Measurements from ENCODE around the gene DSCAM.
"Not testable (repeated sequence)": the region's sequence is repeated elsewhere in the genome, so short reads cannot be mapped to it uniquely, and the experiment has no call there.

DSCAM gene

DNA sequence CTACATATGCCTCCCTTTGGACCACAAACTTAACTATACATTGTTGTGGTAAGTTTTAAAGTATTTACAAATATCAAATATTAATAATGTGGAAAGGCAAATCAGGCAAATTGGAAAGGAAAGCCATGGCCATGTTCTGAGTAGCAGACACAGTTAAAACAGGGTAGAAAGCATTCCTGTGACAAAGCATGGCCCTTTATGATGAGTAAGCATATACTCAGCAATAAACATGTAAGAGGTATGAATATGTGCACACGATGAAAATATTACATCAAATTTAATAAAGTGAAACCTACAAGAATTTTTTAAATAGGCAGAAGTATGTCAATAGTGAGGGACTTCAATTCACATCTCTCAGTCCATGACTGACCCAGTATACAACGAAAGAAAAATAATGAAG is 389.2 kb downstream of the DSCAM start:
- DNase-seq (ENCODE audit: low read depth) = no peak

DNA sequence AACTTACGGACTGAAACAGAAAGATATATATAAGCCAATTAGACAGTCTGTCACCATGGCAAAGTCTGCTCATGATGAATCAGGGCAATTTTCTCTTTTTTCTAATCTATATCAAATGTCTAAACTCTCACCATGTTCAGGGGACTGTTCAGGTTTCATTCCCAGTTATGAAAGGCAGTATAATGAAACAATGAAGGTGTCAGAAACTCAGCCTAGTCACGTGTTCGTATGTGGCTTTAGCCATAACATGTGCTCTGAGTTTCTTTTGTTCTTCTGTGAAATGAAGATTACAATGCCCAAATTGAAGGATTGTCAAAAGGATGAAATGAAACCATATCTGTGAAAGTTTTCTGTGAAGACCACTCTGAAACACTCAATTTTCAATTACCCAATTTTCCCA is 392.9 kb downstream of the DSCAM start:
- no peak for DNase-seq (ENCODE audit: low read depth)

DNA sequence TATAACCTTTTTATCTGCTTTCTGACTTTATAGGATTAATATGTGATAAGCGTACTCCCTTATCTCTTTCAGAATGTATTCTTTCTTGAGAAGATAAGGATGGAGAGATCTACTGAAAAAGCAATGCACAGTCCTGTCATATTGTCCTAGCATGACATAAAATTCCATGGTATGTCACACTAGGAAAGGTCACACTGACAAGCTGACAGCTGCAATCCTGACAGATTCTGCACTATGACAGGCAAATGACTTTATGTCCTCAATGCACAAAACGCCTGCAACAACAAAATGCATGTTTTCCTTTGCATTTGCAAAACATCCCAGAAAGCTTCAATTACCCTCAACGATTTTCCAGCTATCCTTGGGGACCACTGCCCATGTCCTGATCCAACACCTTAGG is 393.8 kb downstream of the DSCAM start:
- DNase-seq (ENCODE audit: low read depth) = no peak

DNA sequence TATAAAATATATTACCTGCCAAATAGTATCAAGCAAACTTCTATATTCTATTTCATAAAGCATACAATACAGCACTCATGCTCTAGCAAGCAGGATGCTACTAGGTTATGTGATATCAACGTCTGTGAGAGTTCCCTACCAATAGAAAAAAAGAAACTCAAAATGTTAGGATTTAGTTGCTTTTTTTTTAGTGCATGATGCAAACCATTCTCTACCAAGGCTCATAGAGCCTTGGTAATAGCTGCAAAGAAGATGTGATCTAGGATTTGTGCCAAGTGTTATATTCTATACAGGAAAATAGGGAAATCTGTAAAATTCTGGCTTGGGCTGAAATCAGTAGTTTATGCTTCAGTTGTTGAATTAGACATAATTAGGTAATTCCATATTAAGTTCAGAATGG is 394.4 kb downstream of the DSCAM start:
- no peak for DNase-seq (ENCODE audit: low read depth)

DNA sequence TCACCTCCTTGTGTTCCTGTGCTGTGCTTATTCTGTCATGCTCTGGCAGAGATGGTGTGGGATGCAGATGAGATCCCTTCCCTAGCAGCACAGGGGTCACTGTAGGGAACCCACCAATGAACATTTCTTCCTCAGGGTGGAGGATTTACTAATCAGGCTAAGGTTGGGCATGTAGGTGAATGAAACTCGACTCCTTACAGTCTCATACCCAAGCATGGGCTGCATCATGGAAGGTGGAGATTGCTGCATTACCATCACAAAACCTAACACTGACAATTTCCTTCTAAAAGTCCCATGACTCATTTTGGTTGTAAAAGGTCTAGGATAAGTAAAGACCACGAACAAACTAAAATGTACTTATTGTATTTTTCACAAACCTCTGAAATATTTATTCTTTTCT is 399.9 kb downstream of the DSCAM start:
- DNase-seq (ENCODE audit: low read depth) = no peak

DNA sequence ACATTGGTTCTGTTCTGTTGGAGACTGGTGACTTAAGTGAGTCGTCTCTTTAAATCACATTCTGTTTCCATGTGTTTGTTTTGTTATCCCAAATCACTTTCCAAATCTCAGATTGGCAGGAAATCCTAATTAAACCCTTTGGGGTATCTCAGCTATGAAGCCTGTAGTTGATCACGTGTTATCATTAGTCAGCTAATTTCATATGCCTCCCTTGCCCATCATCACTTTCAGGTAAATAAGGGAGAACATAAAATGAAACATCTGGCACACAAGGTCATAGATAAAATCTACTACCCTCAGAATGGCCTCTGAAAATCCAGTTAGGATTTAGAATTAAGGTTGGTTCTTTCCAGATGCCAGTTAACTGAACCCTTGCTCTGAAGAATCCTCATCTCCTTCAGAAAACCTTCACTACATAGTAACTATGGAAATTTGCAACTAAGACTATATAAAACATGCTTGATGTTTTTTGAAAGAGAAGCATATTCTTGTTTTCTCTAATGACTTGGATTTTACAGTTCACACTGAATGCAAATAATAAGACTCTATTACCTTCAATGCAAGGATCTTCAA is 401.5 kb downstream of the DSCAM start:
- DNase-seq (ENCODE audit: low read depth) = no peak

DNA sequence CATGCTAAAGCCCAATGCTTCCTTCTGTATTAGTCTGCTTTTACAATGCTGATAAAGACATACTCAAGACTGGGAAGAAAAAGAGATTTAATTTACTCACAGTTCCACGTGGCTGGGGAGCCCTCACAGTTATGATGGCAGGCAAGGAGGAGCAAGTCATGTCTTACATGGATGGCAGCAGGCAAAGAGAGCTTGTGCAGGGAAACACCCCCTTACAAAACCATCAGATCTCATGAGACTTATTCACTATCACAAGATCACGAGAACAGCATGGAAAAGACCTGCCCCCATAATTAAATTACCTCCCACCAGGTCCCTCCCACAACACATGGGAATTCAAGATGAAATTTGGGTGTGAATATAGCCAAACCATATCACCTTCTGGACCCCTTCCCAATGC is 407.4 kb downstream of the DSCAM start:
- DNase-seq (ENCODE audit: low read depth) = not testable (repeated sequence)

DNA sequence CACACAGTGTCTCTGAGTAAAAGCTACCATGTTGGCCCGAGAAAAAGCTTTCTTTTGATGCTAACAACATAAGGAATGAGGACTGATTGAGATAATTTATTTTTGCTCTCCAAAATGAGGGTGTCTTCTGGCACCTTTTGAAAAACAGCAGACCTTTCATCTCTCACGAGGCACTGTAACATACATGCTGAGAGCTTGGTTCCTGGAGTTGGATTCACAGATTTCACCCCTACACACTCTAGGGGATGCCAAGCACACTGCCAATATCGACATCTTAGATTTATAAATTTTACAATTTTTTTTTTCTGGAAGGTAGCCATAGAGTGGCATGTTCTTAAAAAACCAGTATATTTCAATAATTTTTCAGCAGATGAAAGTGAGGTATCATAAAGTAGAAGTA is 408.3 kb downstream of the DSCAM start:
- no peak for DNase-seq (ENCODE audit: low read depth)

DNA sequence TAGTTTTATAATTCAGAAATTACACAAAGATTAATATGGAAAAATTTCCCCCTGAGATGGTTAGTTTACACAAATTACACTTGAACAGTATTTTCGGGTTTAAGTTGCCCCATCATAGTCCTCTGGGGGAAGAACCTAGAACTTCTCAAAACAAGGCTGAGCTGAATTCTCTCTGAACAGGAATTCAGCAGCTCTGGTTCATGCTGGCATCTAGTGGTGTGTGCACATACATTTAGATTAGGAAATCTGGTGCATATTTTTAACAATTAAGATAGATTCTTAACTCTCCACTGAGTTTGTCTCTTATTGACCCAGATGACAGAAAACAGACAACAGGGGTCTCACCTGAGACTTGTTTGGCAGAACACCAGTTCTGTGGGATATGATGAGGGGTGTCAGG is 410.7 kb downstream of the DSCAM start:
- DNase-seq (ENCODE audit: low read depth) = no peak

DNA sequence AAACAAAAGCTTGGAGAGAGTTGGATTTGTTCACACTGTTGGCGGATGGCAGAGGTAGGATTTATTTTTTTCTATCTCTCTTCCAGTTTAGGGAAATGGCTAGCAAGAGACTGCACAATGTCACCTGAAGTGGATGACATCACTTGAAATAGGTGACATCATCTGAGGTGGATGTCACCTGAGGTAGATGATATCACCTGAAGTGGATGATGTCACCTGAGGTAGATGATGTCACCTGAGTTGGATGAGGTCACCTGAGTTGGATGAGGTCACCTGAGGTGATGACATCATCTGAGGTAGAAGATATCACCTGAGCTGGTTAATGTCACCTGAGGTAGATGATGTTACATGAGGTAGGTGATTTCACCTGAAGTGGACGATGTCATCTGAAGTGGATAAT is 413.4 kb downstream of the DSCAM start:
- DNase-seq (ENCODE audit: low read depth) = no peak

DNA sequence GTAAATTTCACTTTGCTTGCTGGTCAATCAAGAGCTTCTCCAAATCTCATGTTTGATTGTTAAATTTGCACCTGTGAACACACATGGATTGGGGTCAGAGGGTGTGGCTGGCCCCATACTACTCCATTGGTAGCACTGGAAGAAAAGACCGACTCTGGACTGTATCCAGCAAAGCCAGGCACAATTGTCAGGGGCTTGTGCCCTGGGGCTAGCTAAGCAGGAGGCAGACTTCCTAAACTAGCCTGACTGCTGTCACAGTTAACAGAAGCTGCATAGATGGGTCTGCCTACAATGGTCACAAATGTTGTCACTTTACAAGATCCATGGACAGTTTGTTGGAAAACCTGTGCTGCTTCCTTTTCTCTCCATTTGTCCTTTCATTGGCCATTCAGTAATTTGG is 421.0 kb downstream of the DSCAM start:
- DNase-seq (ENCODE audit: low read depth) = no peak

DNA sequence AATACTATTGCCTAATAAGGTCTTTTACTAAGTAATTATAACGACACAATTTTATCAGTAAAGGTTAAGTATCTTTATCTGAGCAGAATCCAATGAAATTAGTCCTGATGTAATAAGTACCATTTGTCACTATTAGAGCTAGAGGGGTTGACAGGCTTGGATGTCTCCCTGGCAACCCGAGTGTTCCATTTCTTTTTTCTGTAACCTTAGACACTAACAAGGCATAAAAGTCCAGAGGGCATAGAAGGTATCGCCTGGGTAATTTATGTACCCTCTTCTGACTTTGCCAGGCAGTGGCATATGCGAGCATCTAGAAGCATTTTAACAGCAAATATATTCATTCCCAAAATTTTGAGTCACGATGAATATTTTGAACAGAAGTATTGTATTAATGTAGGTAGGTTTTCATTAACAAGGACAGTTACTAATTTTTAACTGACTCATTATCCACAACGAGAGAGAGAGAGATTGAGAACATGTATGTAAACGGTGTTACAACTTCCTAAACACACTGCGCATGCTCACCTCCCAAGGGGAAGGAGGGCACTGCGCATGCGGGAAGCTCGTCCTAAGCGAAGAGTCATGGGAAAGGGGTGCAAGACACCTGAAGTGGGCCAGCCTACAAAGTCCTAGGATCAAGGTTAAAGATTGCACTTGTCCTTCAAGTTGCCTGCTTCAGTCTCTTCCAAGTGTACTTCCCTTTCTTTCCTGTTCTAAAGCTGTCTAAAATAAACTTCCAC is 423.9 kb downstream of the DSCAM start:
- DNase-seq (ENCODE audit: low read depth) = no peak

DNA sequence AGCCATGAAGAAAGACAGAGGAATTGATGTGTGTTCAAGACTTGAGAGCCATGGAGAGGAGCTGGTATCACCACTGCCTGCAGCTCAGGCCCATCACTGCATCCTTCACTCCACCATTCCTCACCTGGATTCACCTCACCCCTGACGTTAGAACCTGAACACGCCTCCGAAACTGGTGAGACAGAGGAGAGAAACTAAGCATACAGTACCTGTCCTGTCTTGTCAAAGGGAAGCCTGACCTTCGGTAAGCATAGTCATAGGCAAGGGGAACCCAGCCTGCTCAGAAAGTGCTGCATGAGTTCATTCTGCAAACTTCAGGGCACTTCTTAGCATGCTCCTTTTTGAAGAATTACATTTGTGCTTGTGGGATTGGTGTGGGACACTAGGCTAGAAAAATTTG is 425.8 kb downstream of the DSCAM start:
- DNase-seq (ENCODE audit: low read depth) = no peak

DNA sequence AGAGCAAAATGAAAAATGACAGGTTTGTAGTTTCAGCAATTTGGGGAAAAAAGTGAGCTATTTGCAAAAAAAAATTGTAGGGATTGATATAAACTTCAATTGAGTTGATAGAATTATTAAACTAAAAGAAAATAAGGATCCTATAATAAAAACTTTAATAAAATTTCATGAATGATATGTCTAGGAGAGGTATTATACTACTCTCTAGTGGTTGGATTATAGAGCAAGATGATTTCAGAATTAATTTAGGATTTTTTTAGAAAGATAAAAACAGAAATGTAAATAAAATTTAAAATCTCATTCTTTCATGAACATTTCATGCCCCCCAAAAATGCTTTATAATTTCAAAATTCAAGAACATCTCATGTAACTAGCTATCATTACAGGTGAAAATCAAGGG is 430.4 kb downstream of the DSCAM start:
- no peak for DNase-seq (ENCODE audit: low read depth)

DNA sequence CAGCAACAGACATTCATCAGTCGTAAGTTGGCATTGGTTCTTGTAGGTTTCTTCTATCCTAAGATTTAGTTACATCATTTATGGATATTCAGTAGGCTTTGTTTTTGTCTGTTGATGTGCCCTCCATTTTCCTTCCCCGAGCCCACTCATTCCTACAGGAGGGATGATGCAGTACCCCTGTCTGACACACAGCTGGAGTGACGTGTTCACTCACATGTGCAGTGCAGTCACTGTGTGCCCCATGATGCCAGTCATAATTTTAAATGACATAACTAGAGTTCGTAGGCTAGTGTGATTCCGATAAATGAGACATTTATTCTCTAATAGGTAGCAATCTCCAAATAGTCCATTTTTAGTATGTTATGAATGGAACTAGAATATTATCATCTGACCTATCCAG is 438.4 kb downstream of the DSCAM start:
- DNase-seq (ENCODE audit: low read depth) = no peak

DNA sequence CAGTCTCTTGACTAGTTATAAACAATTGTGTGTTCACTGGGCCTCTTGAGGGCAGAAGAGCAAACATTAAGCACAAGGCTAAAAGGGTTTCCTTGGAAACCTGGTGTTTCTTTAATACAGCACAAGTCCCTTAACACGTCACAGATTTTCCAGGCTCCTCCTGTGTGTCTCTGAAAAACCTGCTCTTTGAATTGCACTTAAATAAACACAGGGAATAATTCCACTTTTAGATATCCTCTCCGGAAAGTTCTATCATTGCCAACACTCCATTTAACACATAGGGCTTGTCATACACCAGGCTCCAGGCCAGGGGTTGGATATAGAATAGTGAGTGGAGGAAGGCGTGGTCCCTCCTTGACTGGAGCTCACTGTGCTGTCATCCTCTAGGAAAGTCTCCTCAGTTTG is 442.6 kb downstream of the DSCAM start:
- no peak for DNase-seq (ENCODE audit: low read depth)

DNA sequence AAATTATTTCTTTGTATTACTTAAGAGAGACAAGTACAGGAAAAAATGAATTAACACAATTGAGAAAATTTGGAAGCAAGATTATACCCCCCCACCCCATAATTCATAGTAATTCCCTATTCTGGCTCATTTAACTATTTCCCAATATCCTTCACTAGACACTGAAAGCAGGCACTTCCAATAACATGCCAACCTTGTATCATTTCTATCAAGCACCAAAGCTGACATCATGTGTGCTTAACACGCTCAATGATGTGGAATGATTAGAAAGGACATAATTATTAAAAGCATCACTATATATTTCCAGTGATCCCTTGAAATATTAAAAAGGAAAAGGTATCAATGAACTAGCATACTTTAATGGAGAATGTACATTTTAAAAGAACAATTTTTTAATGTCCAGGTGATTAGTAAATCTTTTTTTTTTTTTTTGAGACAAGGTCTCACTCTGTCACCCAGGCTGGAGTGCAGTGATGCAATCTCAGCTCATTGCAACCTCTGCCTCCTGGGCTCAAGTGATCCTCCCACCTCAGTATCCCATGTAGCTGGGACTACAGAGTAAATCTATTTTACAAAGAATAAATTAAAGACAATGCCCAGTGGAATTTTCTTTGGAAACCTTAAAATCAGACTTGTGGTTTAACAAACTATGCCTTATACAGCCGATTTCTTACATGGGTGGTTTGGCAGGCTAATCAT is 443.9 kb downstream of the DSCAM start:
- no peak for DNase-seq (ENCODE audit: low read depth)

DNA sequence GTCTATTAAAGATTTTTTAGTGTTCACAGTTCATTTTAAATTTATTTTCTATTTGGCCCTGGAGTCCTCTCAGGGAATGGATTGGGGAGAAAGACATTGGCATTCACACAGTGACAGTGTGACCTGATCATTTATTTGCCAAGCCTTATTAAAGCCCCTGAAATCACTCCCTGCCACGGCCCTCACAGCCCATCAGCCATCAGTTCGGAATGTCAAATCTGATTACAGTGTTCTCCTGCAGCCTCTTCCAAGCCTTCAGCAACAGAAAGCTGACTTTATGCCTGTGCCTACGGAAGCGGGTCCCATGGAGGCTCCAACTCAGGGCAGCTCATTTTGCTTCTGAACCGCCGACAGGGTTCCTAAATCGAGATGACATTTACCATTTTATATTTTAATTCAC is 451.2 kb downstream of the DSCAM start:
- DNase-seq (ENCODE audit: low read depth) = no peak

DNA sequence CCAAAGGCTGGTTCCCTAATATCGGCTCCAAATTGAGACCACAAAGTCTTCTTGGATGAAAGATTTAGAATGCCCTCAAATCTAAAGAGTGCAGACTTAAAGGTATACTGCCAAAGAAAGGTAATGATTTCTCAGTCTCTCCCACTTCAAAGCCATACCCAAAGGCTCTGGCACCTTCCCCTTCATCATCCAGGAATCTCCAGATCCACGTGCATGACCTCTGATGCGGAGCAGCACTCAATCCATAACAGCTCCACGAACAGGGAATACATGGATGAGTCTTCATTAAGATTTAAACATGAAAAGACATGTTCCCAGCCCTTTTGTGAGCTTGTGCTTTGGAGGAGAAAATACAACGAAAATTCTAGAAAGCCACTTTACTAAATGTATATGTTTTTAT is 453.9 kb downstream of the DSCAM start:
- no peak for DNase-seq (ENCODE audit: low read depth)

DNA sequence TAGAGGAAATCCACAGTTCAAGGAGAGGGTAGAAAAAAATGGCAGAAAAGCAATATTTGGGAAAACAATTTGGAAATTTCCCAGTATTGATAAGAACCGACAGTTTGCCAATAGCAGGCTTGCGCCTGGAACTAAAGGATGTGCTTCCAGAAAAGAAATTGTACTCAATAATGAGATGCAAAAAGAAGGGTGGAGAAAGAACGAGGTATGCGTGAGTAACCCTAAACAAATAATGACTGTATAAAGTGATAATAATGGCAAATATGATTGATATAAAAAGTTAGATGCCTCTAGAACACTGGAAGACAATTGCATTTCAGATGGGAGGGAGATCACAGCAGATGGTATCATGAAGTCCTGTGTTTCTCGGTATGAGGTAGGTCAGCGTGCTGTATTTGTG is 458.9 kb downstream of the DSCAM start:
- no peak for DNase-seq (ENCODE audit: low read depth)

DNA sequence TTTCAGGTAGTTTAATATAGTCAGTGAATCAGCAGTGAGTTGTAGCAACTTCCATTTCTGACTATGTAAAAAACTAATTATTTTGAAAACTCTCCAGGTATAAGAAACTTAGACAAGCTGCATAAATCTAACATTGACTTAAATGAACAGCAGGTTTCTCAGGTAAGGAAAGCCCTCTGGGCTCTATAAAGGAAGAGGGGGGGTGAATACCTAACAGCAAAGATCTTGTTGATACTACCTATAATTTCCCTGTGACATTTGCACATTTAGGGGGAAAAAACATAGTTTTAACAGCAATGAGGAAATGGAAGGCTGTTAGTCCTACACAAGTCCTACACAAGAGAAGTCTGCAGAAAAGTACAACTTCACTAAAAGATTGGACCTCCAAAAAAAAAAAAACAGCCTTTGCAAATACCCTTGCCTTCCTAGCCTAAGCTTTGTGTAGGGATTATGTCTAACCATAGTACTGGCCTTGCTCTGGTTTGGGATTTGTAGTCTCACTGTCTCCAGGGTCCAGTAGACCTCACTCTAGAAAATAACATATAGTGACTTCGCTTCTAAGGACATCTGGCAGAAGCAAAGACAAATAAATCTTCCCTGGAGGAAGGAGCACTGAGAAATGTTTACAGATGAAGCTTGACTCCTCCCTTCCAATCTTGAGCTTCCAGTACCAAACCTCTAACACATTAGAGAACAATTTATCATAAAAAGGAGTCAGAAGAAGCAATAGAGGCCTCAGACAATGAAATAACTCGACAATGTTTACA is 459.8 kb downstream of the DSCAM start:
- no peak for DNase-seq (ENCODE audit: low read depth)

DNA sequence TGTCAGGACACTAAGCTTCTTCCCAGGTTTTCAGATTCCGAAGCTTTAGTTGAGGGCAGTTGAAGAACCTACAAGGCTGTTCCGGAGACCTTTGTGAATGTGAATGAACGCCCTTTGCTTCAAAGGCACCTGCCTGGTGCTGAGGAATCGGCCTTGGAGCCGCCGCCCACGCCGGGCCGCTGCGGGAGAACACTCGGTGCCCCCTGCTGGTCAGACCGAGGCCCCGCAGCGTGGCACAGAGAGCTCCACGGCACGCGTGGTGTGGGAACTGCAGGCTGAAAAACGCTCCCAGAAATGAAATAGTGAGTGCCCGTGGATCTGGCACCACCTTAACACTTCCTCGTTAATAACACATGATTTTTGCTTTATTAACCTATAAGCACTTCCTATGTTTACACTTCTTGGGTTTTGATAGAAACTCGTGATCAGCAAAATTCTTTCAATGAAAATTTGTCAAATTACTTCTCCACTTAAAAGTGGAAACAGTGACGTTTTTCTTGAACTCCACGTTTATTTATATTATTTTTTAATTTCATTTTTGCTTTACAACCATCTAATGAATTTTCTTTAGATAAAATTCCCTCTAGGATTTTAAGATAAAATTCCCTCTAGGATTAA is 460.6 kb downstream of the DSCAM start:
- no peak for DNase-seq (ENCODE audit: low read depth)
